ENCODE results near the gene SETD1B.

DNA sequence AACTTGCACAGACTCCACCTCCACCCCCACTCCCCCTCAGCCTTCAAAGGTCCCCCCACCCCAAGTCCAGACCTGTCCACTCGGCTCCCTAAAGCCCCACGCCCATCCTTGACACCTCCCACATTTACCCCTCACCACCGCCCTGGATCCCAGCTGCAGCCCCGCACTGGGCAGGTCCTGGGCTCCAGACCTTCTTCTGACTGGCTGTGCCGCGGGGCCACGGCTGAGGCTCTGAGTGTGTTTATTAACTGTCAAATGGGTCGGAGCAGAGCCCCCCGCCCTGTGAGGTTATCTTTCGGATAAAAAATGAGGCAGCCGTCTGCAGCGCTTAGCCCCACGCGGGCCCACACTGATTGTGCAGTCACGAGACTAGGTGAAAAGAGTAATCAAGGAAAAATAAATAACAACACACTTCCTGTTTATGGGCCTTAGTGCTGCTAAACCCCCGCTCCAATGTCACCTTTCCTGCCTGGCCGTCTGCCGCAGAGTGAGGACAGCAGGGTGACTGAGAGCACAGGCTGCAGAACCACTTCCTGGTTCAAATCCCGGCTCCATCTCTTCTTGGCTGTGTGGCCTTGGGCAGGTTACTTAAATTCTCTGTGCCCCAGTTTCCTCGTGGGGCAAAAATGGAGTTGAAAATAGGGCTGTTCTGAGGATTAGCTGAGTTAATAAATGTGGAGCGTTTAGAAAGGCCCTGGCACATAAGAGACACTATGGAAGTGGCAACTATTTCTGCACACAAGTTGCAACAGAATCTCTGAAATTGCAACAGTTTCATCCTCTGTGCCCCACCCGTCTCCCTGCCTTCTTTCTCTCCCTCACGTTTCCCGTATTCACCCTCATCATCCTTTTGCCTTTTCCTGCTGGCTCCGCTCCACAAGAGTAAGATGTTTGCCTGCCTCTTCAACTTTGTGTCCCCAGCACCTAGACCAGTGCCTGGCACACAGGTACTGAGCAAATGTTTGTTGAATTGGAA, 9.4 kb downstream of the SETD1B start:
- no peak for TF ChIP-seq CTCF (IDR thresholded peaks at IDR 0.05)
- TF ChIP-seq POLR2A (IDR thresholded peaks at IDR 0.05): no peak
